Tibial artery (tissue), 4 donors: Measurements from ENCODE around the gene PTPRA.

ENCODE experiments used
- DNase-seq, 2 donors: peaks; one replicate each; pipeline ENCODE4 v3.0.0-alpha.2; 2019
- H3K27ac ChIP-seq, 2 donors: fragments of 200-600 bp; sonication (generic) in 1 of 2; 1 replicate in 1 of 2; 2 replicates in 1 of 2; pipeline ENCODE4 v1.5.1; 2018 to 2019; ENCODE audit warnings: mild to moderate bottlenecking in 1 of 2
- H3K27me3 ChIP-seq, 2 donors: fragments of 200-600 bp; sonication (generic) in 1 of 2; one replicate each; pipeline versions ENCODE4 v1.5.1 to v1.6.0; 2016 to 2019
- H3K36me3 ChIP-seq, 3 donors: fragments of 200-600 bp; sonication (generic) in 2 of 3; one replicate each; pipeline ENCODE4 v1.5.1; 2016 to 2019; ENCODE audit warnings: mild to moderate bottlenecking in 2 of 3
- H3K4me1 ChIP-seq, 4 donors: fragments of 200-600 bp; sonication (generic) in 2 of 4; 1 replicate in 3 of 4; 2 replicates in 1 of 4; pipeline ENCODE4 v1.5.1; 2016 to 2019
- H3K4me3 ChIP-seq, 2 donors: fragments of 200-600 bp; sonication (generic) in 1 of 2; 1 replicate in 1 of 2; 2 replicates in 1 of 2; pipeline ENCODE4 v1.5.1; 2018 to 2019; ENCODE audit warnings: mild to moderate bottlenecking in 2 of 2
- H3K9me3 ChIP-seq, 3 donors: fragments of 200-600 bp; sonication (generic) in 1 of 3; one replicate each; pipeline ENCODE4 v1.5.1; 2016 to 2019
- intact Hi-C: fragments of 100-400 bp; cut with DNase I; formaldehyde crosslinking; loops from one replicate; pipeline ENCODE4 v1.15.0; 2023; ENCODE audit warnings: low total_unique reads
- TF ChIP-seq, protein P1 (sequence below), 2 experiments: fragments of 200-600 bp in 1 of 2; fragments of 450-650 bp in 1 of 2; IDR thresholded peaks; one replicate each; pipeline ENCODE4 v1.5.1; 2017 to 2019; ENCODE audit warnings: antibody characterized with exemption in 2 of 2, mild to moderate bottlenecking in 1 of 2, moderate library complexity in 1 of 2

The PTPRA gene

DNA sequence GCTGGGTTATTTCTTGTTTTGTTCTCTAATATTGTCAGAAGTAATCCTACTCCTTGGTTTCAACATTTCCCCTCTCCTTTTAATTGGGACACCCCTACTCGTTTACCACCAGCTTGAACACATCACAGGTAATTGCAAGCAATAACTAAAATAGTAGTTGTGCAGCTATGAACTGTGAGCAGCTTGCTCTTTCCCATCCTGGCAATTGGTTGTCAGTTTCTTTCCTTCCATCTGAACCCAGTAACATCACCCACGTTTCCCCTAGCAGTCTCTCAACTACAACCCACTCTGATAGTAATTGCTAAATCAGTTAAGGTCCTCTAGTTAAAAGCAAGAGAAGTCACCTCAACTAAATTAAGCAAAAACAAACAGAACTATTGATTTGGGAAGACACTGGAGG, 122.5 kb downstream of the PTPRA start:
- H3K9me3 ChIP-seq, result no peaks in the 10 kb centered on the region
- no peak overlapping the region for H3K27ac ChIP-seq
- H3K4me1 ChIP-seq, result no peaks in the 10 kb centered on the region
- no peak overlapping the region for H3K4me3 ChIP-seq
- TF ChIP-seq, protein P1, sequence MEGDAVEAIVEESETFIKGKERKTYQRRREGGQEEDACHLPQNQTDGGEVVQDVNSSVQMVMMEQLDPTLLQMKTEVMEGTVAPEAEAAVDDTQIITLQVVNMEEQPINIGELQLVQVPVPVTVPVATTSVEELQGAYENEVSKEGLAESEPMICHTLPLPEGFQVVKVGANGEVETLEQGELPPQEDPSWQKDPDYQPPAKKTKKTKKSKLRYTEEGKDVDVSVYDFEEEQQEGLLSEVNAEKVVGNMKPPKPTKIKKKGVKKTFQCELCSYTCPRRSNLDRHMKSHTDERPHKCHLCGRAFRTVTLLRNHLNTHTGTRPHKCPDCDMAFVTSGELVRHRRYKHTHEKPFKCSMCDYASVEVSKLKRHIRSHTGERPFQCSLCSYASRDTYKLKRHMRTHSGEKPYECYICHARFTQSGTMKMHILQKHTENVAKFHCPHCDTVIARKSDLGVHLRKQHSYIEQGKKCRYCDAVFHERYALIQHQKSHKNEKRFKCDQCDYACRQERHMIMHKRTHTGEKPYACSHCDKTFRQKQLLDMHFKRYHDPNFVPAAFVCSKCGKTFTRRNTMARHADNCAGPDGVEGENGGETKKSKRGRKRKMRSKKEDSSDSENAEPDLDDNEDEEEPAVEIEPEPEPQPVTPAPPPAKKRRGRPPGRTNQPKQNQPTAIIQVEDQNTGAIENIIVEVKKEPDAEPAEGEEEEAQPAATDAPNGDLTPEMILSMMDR (IDR thresholded peaks at IDR 0.05), result no peak
- no peak for DNase-seq
- intact Hi-C loops, result no loop called here
- peaks cover 7 to 67% (median 49%) of the 10 kb centered on the region in 3 donors for H3K36me3 ChIP-seq
- H3K27me3 ChIP-seq, result no peaks in the 10 kb centered on the region

DNA sequence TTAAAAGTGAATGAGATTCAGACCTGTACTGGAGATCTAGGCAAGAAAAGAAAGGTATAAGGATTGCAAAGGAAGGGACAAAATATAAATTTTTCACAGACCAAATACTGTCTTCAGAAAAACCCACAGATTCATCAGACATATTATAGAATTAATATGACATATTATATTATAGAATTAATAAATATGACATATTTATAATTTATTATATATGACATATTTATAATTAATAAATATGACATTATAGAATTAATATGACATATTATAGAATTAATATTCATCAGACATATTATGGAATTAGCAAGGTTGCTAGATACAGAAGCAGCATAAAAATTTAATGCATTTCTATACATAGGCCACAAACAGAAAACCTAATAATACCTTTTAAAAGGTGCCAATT, 125.4 kb downstream of the PTPRA start:
- Histone ChIP-seq H3K4me3 (no peak overlapping the region), H3K4me1 (no peaks in the 10 kb centered on the region), H3K27ac (no peak overlapping the region), H3K9me3 (no peaks in the 10 kb centered on the region), H3K36me3 (peaks cover 7 to 52% (median 21%) of the 10 kb centered on the region in 3 donors), H3K27me3 (no peaks in the 10 kb centered on the region)
- TF ChIP-seq, protein P1 (IDR thresholded peaks at IDR 0.05), result no peak
- intact Hi-C loops, result no loop called here
- DNase-seq, result no peak

DNA sequence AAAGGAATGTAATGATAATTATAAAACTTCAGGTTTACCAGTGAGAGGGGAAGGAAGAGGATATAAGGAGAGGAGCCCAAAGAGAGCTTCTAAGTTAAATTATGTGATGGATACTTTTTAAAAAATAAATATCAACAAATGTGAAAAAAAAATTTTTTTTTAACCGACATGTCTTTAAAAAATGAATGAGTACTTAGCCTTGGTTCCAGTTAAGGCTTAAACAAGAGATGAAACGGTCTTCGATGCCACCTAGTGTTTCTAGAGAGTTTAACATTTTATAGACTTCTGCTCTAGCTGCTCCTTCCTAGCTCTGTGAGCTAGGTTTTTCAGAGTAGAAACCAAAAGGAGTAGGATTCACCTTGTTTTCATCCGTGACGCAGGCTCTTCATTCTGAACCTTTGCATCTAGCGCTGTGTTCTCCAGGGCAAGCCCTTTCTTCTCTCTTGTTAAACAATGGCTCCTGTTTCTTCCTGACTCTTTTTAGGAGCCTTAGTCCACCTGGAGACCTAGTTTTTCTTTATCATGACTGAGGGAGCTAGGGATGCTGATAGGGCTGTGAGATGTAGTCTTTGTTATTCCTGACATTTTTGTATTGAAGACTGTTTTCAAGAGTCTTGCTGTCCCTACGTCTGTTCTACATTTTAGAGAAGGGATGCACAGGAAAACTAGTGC, 127.7 kb downstream of the PTPRA start:
- TF ChIP-seq, protein P1 (IDR thresholded peaks at IDR 0.05), result peak; percentile 29 to 44
- no peak for DNase-seq
- Histone ChIP-seq H3K9me3 (no peaks in the 10 kb centered on the region), H3K4me1 (no peaks in the 10 kb centered on the region), H3K4me3 (no peak overlapping the region), H3K36me3 (peaks cover 18 to 51% (median 24%) of the 10 kb centered on the region in 3 donors), H3K27ac (no peak overlapping the region), H3K27me3 (no peaks in the 10 kb centered on the region)
- intact Hi-C loops, result no loop called here

DNA sequence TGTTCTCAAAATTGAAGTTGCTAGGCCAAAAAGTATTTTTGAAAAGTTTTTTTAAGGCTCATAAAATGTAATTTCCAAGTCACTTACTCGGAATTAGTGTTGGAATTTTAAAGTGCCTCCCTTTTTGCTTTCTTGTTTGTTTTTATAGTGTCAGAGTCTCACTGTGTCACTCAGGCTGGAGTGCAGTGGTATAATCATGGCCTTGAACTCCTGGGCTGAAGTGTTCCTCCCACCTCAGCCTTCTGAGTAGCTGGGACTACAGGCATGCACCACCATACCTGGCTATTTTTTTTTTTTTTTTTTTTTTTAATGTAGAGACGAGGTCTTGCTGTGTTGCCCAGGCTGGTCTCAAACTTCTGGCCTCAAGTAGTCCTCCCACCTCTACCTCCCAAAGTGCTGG, 130.1 kb downstream of the PTPRA start:
- Histone ChIP-seq H3K27ac (no peak overlapping the region), H3K36me3 (peaks cover 41 to 66% (median 42%) of the 10 kb centered on the region in 3 donors), H3K27me3 (no peaks in the 10 kb centered on the region), H3K9me3 (no peaks in the 10 kb centered on the region), H3K4me1 (no peaks in the 10 kb centered on the region), H3K4me3 (no peak overlapping the region)
- intact Hi-C loops, result no loop called here
- TF ChIP-seq, protein P1 (IDR thresholded peaks at IDR 0.05), result no peak
- no peak for DNase-seq

DNA sequence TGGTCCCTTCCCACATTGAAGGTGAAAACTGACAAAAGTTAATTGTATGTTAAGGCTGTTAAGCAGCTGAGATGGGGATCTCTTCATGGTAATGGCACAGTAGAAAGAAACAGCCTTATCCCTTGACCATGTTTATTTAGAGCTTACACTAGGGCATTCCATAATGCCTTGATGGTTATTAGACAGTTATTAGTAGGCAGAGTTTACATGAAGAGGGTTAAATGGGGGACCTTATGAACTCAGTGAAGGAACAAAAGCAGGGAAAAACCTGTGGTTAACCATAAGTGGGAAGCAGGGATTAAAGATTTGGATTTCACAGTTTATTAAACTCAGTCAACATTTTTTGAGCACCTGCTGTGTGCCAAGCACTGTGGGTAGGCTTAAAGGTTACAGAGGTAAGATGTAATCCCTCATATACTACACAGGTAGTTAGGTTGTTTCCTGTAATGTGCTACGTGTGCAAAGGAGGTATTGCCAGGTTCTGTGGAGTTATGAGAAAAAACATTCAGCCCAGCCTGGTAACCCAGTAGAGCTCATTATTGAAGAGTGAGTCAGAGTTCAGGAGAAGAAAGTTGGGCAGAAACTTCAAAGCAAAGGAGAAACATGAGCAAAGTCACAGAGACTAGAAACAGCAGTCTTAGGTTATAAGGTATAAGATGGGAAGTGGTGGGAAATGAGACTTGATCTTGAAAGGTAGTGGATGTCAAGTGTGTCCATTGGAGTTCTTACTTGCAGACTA, 137.9 kb downstream of the PTPRA start:
- peaks cover 33 to 95% (median 42%) of the 10 kb centered on the region in 3 donors for H3K36me3 ChIP-seq

More for the DNA sequence above, 137.9 kb downstream of the PTPRA start:
- Histone ChIP-seq H3K4me3 (no peak overlapping the region), H3K4me1 (no peaks in the 10 kb centered on the region), H3K9me3 (no peaks in the 10 kb centered on the region), H3K27me3 (no peaks in the 10 kb centered on the region), H3K27ac (no peak overlapping the region)
- no peak for DNase-seq
- TF ChIP-seq, protein P1 (IDR thresholded peaks at IDR 0.05), result no peak
- intact Hi-C loops, result no loop called here
